Activated CD4-positive, alpha-beta T cell treated with anti-CD3 and anti-CD28 coated beads for 48 hours (primary cell): ENCODE results near the gene ZNF782.
"Not testable (repeated sequence)": the region's sequence is repeated elsewhere in the genome, so short reads cannot be mapped to it uniquely, and the experiment has no call there.

Experiments used
- DNase-seq: peaks from one replicate; pipeline ENCODE4 v3.0.0-alpha.2; 2020

Gene ZNF782

GRCh38 chr9:96852676-96853075 lies 1.6 kb downstream of the ZNF782 start:
- no peak for DNase-seq

GRCh38 chr9:96844040-96844439 lies 10.3 kb downstream of the ZNF782 start:
- DNase-seq, result no peak

DNA sequence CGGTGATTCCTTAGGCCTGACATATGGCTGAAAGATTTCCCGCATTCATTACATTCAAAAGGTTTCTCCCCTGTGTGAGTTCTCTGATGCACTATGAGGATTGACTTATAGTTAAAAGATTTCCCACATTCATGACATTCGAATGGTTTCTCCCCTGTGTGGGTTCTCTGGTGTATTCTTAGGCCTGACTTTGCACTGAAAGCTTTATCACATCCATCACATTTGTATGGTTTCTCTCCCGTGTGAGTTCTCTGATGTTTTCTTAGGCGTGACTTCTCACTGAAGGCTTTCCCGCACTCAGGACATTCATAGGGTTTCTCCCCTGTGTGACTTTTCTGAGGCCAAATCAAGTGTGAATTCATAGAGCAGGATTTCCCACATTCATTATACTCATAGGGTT lies 35.8 kb downstream of the ZNF782 start:
- no peak for DNase-seq

- DNase-seq, result no peak
Observed at GRCh38 chr9:96817973-96818372, 36.3 kb downstream of the ZNF782 start.

GRCh38 chr9:96813607-96814006 lies 40.7 kb downstream of the ZNF782 start:
- no peak for DNase-seq

- DNase-seq, result not testable (repeated sequence)
Observed at GRCh38 chr9:96798959-96799358, 55.4 kb downstream of the ZNF782 start.

DNA sequence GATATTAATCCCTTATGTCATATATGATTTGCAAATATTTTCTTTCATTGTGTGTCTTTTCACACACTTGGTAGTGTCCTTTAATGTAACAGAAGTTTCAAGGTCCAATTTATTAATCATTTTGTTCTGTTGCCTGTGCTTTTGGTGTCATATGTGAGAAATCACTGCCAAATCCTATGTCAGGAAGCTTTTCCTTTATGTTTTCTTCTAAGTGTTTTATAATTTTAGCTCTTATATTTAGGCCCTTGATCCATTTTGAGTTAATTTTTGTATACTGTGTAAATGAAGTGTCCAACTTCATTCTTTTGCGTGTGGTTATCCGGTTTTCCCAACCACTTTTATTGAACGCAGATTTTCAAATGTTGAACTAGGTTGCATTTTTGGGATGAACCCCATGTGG lies 70.3 kb downstream of the ZNF782 start:
- DNase-seq, result no peak

- DNase-seq, result no peak
Observed at GRCh38 chr9:96782235-96782634, 72.1 kb downstream of the ZNF782 start.

DNA sequence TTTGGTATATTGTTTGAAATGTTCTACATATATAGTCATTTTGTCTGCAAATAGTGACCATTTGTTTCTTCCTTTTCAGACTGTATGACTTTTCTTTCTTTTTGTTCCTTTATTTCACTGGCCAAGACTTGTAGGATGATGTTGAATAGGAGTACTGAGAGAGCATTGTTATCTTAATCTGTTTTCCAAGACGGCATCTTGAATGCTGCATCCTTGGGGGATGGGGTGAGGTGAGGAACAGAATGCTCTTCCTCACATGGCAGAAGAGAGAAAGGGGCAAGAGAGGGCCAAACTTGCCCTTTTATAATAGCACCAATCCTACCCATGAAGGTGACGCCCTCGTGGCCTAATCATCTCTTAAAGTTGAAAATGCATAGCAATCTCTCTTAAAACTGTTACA lies 72.8 kb downstream of the ZNF782 start:
- no peak for DNase-seq

DNA sequence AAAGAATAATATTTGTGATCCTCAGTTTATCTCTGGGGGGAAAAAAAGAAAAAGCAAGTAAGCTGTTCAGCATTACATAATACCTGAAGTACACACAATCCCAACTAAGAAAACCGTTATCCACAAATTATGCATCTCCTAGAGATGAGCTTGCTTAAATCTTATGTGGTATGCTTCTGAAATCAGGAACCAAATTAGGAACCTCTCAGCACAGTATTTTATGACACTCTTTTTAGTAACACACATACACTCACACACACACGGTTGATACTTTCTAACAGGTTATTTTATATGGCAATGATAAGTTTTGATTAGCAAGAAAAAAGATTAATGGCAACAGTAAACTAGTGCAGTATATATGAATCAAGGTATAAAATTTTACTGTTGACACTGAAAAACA lies 75.2 kb downstream of the ZNF782 start:
- DNase-seq, result no peak

GRCh38 chr9:96777426-96777864 lies 76.9 kb downstream of the ZNF782 start:
- no peak for DNase-seq

DNA sequence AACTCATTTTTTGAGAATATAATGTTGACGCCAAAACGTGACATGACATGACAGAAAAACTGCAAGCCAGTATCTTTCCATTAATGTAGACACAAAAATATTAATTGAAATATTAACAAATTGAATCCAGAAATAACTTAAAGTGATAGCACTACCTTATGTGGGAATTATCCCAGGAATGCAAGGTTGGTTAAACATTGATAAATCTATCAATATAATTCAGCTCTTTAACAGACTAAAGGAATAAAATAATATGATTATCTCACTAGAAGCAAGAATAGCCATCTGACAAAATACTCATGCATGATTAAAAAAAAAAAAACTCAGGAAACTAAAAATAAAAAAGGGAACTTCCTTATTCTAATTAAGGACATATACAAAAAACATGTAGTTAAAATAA lies 83.2 kb downstream of the ZNF782 start:
- DNase-seq, result no peak

- no peak for DNase-seq
Observed at GRCh38 chr9:96769989-96770388, 84.3 kb downstream of the ZNF782 start.
